GM19035 (cell line): ENCODE results near the gene MAGEA2.
"Not testable (repeated sequence)": the region's sequence is repeated elsewhere in the genome, so short reads cannot be mapped to it uniquely, and the experiment has no call there.

ENCODE experiments used
- ATAC-seq: cut with Tn5 transposase; IDR thresholded peaks from one replicate; pipeline ENCODE4 v1.9.1; 2021; ENCODE audit not compliant: unreplicated experiment

MAGEA2 gene, protein sequence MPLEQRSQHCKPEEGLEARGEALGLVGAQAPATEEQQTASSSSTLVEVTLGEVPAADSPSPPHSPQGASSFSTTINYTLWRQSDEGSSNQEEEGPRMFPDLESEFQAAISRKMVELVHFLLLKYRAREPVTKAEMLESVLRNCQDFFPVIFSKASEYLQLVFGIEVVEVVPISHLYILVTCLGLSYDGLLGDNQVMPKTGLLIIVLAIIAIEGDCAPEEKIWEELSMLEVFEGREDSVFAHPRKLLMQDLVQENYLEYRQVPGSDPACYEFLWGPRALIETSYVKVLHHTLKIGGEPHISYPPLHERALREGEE

DNA sequence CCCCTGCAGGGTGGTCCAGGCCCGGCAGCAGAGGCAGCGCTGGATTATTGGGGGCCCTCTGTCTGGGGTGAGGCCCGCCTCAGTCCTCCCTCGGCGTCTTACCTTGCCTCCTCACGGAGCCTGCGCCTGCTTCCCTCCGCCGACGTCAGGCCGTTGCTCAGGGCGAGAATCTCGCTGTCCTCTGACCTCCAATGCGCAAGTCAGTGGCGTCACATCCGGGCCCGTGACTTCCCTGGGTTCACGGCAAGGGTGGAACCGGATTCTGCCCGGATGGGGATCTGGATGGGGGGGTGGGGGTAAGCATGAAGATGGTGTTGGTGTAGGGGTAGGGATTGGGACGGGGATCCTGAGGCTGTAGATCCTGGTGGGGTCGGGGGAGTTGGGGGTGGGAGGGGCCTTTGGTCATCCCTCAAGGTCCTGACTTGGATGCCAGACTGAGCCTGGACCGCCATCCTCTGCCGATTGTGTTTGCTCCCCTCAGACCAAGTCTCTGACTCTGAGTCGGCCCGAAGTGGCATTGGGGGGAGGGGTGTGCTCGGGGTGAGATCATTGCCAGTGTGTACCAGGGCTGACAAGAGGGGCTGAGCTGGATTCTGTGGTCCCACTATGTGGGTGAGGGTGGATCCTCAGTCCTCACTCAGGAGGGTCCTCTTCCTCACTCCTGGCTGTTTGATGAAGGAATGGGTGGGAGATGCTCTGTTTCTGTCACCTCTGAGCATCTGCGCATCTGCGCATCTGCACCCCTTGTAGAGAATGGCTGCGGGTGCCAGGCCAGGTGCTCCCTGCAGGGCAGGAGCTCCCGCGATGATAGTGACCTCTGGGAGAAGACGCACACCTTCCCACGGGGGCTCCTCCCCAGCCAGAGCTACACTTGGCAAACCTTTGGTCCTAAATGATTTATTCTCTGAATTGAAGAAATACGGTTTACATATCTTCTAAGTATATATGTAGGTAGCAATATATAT lies at the start of gene MAGEA2:
Gene MAGEA2 (minus strand): TSS at position 157 of the 965 bp plus-strand sequence. CDS start 2,479 bp downstream, outside the sequence.
- ATAC-seq: not testable (repeated sequence)

DNA sequence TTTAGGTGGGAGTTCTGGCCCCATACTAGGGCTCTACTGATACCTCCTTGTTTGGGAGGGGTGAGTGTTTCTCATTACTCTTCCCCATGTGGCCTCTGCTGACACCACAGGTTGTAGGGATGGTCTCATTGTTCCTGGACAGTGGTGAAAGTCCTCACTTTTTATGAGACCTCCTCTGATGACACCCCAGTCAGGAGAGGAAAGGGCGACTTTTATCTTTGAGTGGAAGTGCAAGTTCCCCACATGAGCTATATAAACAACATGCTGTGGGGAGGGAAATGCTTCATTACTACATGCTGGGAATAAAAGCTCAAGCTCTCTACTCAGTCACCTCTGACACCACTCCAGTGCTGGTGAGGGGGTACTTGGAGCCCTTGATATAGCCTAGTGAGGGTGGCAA lies 45.3 kb upstream of the MAGEA2 start:
- no peak for ATAC-seq

DNA sequence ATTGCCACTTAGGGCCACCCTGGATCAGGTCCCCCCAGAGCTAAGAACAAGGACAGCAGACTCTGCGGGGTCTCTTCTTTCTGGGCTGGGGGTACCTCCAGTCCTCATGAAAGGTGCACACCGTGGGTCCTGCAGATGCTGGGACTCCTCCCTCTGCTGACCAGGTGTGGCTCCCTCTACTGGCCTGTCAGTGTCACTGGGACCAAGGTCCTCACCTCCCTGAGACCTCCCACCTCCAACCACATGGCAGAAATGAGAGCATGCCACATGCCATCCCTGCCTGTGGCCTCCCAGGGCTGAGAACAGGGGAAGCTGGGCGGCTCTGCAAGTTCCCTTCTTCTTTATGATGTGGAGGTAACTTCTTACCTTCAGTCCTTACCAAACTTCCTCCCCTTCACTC lies 33.4 kb upstream of the MAGEA2 start:
- ATAC-seq: peak; percentile 75

DNA sequence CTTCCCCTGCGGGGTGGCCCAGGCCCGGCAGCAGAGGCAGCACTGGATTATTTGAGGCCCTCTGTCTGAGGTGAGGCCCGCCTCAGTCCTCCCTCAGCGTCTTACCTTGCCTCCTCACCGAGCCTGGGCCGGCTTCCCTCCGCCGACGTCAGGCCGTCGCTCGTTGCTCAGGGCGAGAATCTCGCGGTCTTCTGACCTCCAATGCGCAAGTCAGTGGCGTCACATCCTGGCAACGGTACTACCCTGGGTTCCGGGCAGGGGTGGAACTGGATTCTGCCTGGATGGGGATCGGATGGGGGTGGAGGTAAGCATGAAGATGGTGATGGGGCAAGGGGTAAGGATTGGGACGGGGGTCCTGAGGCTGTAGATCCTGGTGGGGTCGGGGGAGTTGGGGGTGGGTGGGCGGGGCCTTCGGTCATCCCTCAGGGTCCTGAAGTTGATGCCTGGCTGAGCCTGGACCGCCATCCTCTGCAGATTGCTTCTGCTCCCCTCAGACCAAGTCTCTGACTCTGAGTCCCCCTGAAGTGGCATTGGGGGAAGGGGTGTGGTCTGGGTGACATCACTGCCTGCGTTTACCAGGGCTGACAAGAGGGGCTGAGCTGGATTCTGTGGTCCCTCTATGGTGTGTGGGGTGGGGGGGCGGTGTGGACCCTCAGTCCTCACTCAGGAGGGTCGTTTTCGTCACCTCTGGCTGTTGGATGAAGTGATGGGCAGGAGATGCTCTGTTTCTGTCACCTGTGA lies 16.1 kb upstream of the MAGEA2 start, which contains the start of gene MAGEA6:
Gene MAGEA6 (minus strand): TSS at position 141 of the 741 bp plus-strand sequence. CDS start 2,039 bp downstream, outside the sequence.
- ATAC-seq: not testable (repeated sequence)

DNA sequence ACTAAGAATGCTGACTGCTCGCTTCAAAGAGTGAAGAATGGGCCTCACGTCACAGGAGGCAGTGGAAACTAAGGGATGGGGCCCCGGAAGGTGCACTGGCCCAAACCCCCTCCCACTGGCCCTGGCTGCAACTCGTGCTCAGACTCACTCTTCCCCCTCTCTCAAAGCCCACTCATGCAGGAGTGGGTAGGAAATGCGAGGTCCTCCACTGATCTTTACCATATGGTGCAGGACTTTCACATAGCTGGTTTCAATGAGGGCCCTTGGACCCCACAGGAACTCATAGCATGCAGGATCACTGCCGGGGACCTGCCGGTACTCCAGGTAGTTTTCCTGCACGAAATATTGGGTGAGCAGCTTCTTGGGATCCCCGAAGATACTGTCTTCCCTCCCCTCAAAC lies 12.9 kb upstream of the MAGEA2 start:
- not testable (repeated sequence) for ATAC-seq

DNA sequence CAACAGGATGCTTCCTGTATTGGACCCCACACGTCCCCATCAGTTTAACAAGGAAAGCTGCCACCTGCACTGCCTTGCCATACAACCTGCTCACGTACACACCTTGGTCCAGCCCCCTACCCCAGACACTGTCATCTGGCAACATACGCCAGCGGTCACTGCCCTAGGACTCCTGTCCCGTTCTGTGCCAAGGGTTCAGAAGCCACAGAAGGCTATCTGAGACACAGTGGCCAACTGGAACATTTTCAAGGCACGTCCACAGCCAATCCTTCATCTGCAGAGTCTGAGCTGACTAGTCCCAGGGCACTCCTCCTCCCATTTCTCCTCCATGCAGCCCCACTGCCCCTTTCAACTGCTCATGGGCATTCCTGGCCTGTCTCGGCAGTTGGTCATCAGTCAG lies 7.9 kb upstream of the MAGEA2 start:
- ATAC-seq: not testable (repeated sequence)

DNA sequence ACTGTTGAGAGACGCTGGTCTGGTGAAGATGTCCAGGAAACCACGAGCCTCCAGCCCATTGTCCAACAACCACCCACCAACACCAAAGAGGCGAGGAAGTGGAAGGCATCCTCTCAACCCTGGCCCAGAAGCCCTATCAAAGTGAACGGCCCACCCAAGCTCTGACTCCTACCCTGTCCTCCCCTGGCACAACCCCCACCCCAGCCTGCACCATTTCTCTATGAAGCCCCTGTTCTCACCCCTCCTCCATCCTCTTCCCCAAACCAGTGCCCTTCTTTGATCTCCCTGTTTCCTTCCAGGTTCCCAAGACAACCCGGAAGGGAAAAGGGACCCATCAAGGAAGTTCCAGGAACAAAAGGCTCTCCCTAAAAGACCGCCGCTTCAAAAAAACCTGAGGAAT lies 5.9 kb upstream of the MAGEA2 start:
- not testable (repeated sequence) for ATAC-seq

DNA sequence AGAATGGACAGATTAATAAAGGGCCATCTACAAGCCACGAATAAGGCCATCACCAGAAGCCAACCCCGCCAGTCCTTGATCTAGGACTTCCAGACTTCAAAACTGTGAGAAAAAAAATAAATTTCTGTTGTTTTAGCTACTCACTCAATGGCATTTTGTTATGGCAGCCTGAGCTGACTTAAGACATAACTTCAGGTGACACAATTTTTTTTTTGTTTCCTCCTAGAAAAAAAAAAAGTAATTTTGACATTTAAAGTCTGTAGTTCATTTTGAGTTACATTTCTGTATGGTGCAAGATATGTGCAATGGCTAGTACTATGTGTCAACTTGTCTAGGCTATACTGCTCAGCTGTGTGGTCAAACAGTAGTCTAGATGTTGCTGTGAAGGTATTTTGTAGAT lies 5.3 kb upstream of the MAGEA2 start, which contains the start of gene CSAG3:
Gene CSAG3 (plus strand): TSS at position 301 of the 400 bp plus-strand sequence.
- ATAC-seq: not testable (repeated sequence)

DNA sequence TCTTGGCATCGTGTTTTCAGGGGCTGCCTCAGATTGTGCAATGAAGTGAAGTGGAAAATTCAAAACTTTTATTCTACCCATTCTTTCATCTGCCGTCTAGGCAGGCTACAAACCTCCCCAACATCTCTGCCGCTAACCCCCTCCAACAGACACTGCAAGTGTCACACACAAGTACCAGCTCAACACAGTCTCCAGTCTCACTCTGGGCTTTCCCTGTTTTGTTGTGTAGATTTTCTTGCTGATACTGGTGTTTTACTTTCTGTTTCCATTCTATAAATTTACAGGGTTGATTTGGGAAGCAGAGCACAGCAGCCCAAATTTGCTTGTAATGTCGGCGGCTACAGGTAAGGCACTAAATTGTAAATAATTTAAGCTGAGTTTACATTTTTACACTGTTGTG lies 1.2 kb upstream of the MAGEA2 start:
- not testable (repeated sequence) for ATAC-seq

DNA sequence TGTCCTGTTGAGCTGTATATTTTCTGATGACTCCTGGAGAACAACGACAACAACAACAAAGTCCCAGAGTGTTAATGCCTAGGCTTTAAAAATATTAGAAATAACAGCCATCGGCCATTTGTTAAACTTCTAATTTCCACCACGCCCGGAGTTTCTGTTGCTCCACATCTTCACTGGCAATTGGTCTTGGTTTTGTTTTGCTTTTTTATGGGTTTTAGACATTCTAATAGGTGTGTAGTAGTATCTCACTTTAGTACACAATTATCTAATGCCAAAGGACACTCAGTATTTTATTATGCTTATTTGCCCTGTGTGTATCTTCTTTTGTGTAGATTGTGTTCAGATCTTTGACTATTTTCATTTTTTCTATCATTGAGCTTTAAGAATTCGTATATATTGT lies 15.1 kb downstream of the MAGEA2 start:
- no peak for ATAC-seq

DNA sequence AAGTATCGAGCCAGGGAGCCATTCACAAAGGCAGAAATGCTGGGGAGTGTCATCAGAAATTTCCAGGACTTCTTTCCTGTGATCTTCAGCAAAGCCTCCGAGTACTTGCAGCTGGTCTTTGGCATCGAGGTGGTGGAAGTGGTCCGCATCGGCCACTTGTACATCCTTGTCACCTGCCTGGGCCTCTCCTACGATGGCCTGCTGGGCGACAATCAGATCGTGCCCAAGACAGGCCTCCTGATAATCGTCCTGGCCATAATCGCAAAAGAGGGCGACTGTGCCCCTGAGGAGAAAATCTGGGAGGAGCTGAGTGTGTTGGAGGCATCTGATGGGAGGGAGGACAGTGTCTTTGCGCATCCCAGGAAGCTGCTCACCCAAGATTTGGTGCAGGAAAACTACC lies 17.1 kb downstream of the MAGEA2 start:
- not testable (repeated sequence) for ATAC-seq

DNA sequence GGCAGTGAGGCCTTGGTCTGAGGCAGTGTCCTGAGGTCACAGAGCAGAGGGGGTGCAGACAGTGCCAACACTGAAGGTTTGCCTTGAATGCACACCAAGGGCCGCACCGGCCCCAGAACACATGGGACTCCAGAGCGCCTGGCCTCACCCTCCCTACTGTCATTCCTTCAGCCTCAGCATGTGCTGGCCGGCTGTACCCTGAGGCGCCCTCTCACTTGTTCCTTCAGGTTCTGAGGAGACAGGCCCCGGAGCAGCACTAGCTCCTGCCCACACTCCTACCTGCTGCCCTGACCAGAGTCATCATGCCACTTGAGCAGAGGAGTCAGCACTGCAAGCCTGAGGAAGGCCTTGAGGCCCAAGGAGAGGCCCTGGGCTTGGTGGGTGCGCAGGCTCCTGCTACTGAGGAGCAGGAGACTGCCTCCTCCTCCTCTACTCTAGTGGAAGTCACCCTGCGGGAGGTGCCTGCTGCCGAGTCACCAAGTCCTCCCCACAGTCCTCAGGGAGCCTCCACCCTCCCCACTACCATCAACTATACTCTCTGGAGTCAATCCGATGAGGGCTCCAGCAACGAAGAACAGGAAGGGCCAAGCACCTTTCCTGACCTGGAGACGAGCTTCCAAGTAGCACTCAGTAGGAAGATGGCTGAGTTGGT lies 17.7 kb downstream of the MAGEA2 start:
- ATAC-seq: no peak

DNA sequence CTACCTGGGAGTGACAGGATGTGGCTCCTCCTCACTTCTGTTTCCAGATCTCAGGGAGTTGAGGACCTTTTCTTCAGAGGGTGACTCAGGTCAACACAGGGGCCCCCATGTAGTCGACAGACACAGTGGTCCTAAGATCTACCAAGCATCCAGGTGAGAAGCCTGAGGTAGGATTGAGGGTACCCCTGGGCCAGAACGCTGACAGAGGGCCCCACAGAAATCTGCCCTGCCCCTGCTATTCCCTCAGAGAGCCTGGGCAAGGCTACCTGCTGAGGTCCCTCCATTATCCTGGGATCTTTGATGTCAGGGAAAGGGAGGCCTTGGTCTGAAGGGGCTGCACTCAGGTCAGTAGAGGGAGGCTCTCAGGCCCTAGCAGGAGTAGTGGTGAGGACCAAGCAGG lies 18.5 kb downstream of the MAGEA2 start:
- no peak for ATAC-seq

DNA sequence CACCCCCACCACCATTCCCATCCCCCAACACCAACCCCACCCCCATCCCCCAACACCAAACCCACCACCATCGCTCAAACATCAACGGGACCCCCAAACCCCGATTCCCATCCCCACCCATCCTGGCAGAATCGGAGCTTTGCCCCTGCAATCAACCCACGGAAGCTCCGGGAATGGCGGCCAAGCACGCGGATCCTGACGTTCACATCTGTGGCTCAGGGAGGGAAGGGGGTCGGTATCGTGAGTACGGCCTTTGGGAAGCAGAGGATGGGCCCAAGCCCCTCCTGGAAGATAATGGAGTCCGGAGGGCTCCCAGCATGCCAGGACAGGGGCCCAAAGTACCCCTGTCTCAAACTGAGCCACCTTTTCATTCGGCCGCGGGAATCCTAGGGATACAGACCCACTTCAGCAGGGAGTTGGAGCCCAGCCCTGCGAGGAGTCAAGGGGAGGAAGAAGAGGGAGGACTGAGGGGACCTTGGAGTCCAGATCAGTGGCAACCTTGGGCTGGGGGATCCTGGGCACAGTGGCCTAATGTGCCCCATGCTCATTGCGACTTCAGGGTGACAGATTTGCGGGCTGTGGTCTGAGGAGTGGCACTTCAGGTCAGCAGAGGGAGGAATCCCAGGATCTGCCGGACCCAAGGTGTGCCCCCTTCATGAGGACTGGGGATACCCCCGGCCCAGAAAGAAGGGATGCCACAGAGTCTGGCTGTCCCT lies 19.3 kb downstream of the MAGEA2 start:
- ATAC-seq: not testable (repeated sequence)

DNA sequence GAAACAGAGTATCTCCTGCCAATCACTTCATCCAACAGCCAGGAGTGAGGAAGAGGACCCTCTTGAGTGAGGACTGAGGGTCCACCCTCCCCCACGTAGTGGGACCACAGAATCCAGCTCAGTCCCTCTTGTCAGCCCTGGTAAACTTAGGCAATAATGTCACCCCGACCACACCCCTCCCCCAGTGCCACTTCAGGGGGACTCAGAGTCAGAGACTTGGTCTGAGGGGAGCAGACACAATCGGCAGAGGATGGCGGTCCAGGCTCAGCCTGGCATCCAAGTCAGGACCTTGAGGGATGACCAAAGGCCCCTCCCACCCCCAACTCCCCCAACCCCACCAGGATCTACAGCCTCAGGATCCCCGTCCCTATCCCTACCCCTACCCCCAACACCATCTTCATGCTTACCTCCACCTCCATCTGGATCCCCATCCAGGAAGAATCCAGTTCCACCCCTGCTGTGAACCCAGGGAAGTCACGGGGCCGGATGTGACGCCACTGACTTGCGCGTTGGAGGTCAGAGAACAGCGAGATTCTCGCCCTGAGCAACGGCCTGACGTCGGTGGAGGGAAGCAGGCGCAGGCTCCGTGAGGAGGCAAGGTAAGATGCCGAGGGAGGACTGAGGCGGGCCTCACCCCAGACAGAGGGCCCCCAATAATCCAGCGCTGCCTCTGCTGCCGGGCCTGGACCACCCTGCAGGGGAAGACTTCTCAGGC lies 20.2 kb downstream of the MAGEA2 start, which contains the start of the genes CSAG1 and MAGEA12:
Gene CSAG1 (minus strand): TSS at position 461 of the 715 bp plus-strand sequence. CDS start 1,261 bp downstream, outside the sequence.
Gene MAGEA12 (plus strand): TSS at position 497 of the 715 bp plus-strand sequence. CDS start 2,405 bp downstream, outside the sequence.
- ATAC-seq: no peak

DNA sequence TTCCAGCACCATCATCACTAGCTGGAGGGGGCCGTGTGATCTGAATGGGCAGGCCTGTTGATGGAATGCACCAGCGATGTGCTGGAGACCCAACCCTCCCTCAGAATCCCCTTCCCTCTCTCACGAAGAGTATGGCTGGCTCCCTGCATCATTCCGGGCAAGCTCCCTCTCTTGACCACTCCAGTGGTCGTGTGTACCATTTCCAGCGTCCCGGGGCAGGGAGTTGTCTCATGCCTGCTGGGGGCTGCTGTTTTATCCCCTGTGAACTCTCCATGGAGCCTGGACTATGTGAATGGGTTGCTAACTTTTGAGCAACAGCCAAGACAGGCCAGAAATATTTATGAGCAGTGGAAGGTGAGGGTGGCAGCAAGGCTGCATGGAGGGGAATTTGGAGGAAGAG lies 28.2 kb downstream of the MAGEA2 start:
- no peak for ATAC-seq

DNA sequence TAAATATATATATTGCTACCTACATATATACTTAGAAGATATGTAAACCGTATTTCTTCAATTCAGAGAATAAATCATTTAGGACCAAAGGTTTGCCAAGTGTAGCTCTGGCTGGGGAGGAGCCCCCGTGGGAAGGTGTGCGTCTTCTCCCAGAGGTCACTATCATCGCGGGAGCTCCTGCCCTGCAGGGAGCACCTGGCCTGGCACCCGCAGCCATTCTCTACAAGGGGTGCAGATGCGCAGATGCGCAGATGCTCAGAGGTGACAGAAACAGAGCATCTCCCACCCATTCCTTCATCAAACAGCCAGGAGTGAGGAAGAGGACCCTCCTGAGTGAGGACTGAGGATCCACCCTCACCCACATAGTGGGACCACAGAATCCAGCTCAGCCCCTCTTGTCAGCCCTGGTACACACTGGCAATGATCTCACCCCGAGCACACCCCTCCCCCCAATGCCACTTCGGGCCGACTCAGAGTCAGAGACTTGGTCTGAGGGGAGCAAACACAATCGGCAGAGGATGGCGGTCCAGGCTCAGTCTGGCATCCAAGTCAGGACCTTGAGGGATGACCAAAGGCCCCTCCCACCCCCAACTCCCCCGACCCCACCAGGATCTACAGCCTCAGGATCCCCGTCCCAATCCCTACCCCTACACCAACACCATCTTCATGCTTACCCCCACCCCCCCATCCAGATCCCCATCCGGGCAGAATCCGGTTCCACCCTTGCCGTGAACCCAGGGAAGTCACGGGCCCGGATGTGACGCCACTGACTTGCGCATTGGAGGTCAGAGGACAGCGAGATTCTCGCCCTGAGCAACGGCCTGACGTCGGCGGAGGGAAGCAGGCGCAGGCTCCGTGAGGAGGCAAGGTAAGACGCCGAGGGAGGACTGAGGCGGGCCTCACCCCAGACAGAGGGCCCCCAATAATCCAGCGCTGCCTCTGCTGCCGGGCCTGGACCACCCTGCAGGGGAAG lies 39.5 kb downstream of the MAGEA2 start, which contains the start of gene MAGEA2B:
Gene MAGEA2B (plus strand): TSS at position 814 of the 973 bp plus-strand sequence. CDS start 2,479 bp downstream, outside the sequence.
- ATAC-seq: not testable (repeated sequence)
